Embryonic facial prominence (tissue), 1 donor: ENCODE results near the gene HOXA9.

Source experiments
- DNase-seq: peaks from one replicate; pipeline ENCODE4 v3.0.0-alpha.2; 2016; ENCODE audit errors: extremely low spot score

The HOXA9 gene

GRCh38 chr7:27126596-27127327, 38.6 kb downstream of the HOXA9 start:
- DNase-seq: no peak

- DNase-seq: no peak
Observed at GRCh38 chr7:27125986-27126394, 39.3 kb downstream of the HOXA9 start.

- no peak for DNase-seq
Observed at GRCh38 chr7:27124902-27125689, 40.2 kb downstream of the HOXA9 start.

GRCh38 chr7:27124096-27124901, 41.0 kb downstream of the HOXA9 start:
- DNase-seq: no peak

GRCh38 chr7:27123477-27124053, 41.8 kb downstream of the HOXA9 start:
- no peak for DNase-seq

GRCh38 chr7:27123007-27123476, 42.3 kb downstream of the HOXA9 start:
- DNase-seq: no peak

GRCh38 chr7:27122077-27122910, 43.0 kb downstream of the HOXA9 start:
- no peak for DNase-seq

- DNase-seq: no peak
Observed at GRCh38 chr7:27121684-27122076, 43.7 kb downstream of the HOXA9 start.

GRCh38 chr7:27119412-27119911, 45.9 kb downstream of the HOXA9 start:
- no peak for DNase-seq

- DNase-seq: no peak
Observed at GRCh38 chr7:27118580-27118979, 46.8 kb downstream of the HOXA9 start.

GRCh38 chr7:27117887-27118491, 47.3 kb downstream of the HOXA9 start:
- DNase-seq: no peak

- no peak for DNase-seq
Observed at GRCh38 chr7:27116962-27117886, 48.1 kb downstream of the HOXA9 start.

- no peak for DNase-seq
Observed at GRCh38 chr7:27116031-27116961, 49.0 kb downstream of the HOXA9 start.

- DNase-seq: no peak
Observed at GRCh38 chr7:27115221-27116026, 49.9 kb downstream of the HOXA9 start.

GRCh38 chr7:27114881-27115220, 50.5 kb downstream of the HOXA9 start:
- no peak for DNase-seq

- DNase-seq: no peak
Observed at GRCh38 chr7:27113991-27114769, 51.2 kb downstream of the HOXA9 start.
